Measurements from ENCODE around the gene CIDEB. TPM values are rescaled to one million over a fixed set of nuclear protein-coding genes. Genes with fewer than 3 reads are reported as not detected.
A peak's percentile ranks its signal among the peaks of the same experiment; 100 is the strongest.

Gene CIDEB
- total RNA-seq, 6 donors from 2014 or later = 9.4 to 14.8 (median 12.8) TPM

DNA sequence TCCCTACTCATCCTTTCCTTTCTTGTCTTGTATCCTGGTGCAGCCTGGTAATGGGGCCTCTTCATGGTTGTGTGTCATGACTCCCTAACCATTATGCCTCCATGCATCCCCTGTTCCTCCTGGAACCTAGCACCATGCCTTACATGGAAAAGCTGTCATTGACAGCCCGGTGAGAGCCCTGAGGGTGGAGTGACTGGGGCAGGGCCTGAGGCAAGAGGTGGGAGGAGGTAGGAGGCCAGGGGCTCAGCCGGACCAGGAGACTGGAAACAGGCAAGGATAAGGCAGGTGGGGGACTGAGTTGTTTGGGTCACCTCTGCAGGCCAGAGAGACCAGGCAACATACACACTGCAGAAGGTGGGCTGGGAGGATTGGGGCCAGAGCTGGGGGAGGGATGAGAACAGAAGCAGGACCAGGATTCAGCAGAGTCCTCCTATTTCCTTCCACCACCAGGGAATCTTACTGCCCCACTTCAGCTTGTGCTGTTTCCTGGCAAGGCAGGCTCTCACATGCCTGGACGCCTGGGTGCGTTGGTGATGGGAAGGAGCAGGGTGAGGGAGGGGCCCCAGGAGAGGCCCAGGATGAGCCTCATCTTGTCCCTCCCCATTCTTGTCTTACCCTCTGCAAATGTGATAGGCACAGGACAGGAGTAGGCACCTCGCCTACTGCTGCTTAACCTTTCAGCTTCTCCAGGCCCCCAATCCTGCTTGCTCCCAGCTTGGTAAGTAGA, 1.9 kb upstream of the CIDEB start, which contains the start of gene LTB4R2:
TSS of gene LTB4R2 (plus strand) at position 603 of the 727 bp plus-strand sequence. CDS start 525 bp downstream, outside the sequence.
- no peaks in the 10 kb centered on the region for H3K27me3 ChIP-seq
- TF ChIP-seq, protein P1, sequence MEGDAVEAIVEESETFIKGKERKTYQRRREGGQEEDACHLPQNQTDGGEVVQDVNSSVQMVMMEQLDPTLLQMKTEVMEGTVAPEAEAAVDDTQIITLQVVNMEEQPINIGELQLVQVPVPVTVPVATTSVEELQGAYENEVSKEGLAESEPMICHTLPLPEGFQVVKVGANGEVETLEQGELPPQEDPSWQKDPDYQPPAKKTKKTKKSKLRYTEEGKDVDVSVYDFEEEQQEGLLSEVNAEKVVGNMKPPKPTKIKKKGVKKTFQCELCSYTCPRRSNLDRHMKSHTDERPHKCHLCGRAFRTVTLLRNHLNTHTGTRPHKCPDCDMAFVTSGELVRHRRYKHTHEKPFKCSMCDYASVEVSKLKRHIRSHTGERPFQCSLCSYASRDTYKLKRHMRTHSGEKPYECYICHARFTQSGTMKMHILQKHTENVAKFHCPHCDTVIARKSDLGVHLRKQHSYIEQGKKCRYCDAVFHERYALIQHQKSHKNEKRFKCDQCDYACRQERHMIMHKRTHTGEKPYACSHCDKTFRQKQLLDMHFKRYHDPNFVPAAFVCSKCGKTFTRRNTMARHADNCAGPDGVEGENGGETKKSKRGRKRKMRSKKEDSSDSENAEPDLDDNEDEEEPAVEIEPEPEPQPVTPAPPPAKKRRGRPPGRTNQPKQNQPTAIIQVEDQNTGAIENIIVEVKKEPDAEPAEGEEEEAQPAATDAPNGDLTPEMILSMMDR (IDR thresholded peaks at IDR 0.05) = no peak
- TF ChIP-seq POLR2A (IDR thresholded peaks at IDR 0.05) (no peak), POLR2AphosphoS5 (IDR thresholded peaks at IDR 0.05) (no peak), EP300 (IDR thresholded peaks at IDR 0.05) (no peak)
- no peaks in the 10 kb centered on the region for H3K9me3 ChIP-seq
- no peak for ATAC-seq (ENCODE audit: low FRiP score in 2 of 2)
- H3K27ac ChIP-seq = peak within 1 kb of the TSS; percentile 79 to 93 (median 91)
- peak within 1 kb of the TSS; percentile 29 to 58 (median 51) for H3K4me3 ChIP-seq
- H3K4me1 ChIP-seq = peaks cover 56 to 71% (median 65%) of the 10 kb centered on the region in 4 donors
- 66 to 84% methylated on average over 5 of the region's 5 CpGs for WGBS, 2 donors
- no peak for DNase-seq
- H3K36me3 ChIP-seq = peaks cover 10 to 35% (median 27%) of the 10 kb centered on the region in 4 donors

DNA sequence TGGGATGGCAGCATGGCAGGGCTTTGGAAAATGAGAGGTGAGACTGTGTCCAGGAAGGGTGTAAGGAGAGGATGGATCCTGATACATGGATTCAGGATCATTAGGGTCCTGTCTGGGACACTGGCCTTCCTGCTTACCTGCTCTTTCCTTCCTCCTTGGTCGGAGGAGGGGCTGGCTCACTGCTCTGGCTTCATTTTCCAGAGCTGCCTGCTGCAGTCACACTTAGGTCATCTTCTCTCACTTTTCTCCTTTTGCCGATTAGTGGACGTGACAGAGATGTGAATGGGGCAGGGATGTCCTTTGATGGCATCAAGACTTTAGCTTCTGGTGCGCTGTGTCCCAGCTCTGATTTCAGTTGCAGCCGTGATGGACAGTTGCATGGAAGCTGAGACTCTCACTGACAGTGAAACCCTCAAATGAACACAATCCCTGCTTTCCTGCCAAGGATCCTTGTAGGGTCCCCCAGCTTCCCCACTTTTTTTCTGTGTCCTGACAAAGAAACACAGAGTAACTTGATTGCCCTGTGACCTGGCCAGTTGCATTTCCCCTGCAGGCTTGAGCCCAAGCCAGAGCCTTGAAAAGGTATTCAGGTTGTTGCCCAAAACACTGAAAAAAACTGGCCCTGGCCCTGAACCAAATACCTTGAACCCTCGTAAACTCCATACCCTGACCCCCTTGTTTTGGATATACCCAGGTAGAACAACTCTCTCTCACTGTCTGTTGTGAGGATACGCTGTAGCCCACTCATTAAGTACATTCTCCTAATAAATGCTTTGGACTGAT, 756 bp upstream of the CIDEB start:
- H3K4me3 ChIP-seq = no peak overlapping the region
- H3K9me3 ChIP-seq = no peaks in the 10 kb centered on the region
- no peak for DNase-seq
- H3K27ac ChIP-seq = peak overlapping the region in 1 of 4 donors; percentile 40
- TF ChIP-seq POLR2A (IDR thresholded peaks at IDR 0.05) = no peak
- TF ChIP-seq, protein P1 (IDR thresholded peaks at IDR 0.05) = peak in 1 of 6 experiments; percentile 67
- peaks cover 16 to 46% (median 39%) of the 10 kb centered on the region in 4 donors for H3K36me3 ChIP-seq
- no peak for ATAC-seq (ENCODE audit: low FRiP score in 2 of 2)
- 81 to 86% methylated on average over 7 of the region's 7 CpGs for whole genome bisulfite sequencing, 2 donors
- H3K27me3 ChIP-seq = no peaks in the 10 kb centered on the region
- H3K4me1 ChIP-seq = peaks cover 45 to 59% (median 54%) of the 10 kb centered on the region in 4 donors

DNA sequence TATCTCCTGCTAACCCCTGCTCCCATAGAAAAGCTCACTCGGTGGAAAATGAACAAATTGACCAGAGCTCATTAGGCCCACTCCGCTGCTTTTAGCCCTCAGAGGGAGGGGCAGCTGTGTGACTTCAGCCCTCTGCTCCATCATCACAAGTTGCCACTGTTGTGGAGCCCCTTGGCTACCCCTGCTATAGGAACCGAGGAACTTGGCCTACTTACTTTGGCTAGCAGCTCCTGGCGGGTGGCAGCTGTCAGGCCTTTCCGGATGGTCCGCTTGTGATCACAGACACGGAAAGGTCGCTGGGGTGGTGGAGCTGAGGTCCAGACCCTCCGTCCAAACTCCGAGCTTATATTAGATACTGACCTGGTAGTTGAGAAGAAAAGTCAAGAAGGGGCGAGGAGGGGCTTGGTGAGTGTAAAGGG, 612 bp downstream of the CIDEB start:
- H3K4me1 ChIP-seq = peaks cover 33 to 45% (median 42%) of the 10 kb centered on the region in 4 donors
- no peak overlapping the region for H3K27ac ChIP-seq
- no peak overlapping the region for H3K4me3 ChIP-seq
- H3K9me3 ChIP-seq = no peaks in the 10 kb centered on the region
- TF ChIP-seq EP300 (IDR thresholded peaks at IDR 0.05) (no peak), POLR2A (IDR thresholded peaks at IDR 0.05) (no peak), POLR2AphosphoS5 (IDR thresholded peaks at IDR 0.05) (no peak)
- TF ChIP-seq, protein P1 (IDR thresholded peaks at IDR 0.05) = no peak
- DNase-seq = no peak
- ATAC-seq (ENCODE audit: low FRiP score in 2 of 2) = no peak
- H3K27me3 ChIP-seq = no peaks in the 10 kb centered on the region
- peaks cover 23 to 60% (median 52%) of the 10 kb centered on the region in 4 donors for H3K36me3 ChIP-seq
- 79 to 86% methylated on average over 11 of the region's 11 CpGs for WGBS, 2 donors

DNA sequence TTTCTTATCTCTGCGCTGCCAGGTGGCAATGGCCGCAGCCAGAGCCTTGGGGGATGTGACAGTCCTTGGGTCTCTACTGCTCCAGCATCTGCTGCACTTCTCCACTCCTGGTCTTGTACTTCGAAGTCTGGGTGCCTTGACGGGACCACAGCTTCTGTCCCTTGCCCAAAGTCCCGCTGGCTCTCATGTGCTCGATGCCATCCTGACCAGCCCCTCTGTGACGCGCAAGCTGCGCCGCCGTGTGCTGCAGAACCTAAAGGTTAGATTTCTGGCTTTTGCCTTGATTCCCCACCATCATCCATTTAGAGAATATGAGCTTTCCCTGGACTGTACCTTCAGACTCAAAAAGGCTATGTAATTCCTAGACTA, 3.8 kb downstream of the CIDEB start:
- Histone ChIP-seq H3K4me1 (peaks cover 21 to 36% (median 23%) of the 10 kb centered on the region in 4 donors), H3K27me3 (no peaks in the 10 kb centered on the region), H3K9me3 (no peaks in the 10 kb centered on the region), H3K36me3 (peaks cover 26 to 69% (median 58%) of the 10 kb centered on the region in 4 donors), H3K27ac (no peak overlapping the region), H3K4me3 (no peak overlapping the region)
- no peak for ATAC-seq (ENCODE audit: low FRiP score in 2 of 2)
- no peak for DNase-seq
- WGBS, 2 donors = 95 to 99% methylated on average over 11 of the region's 11 CpGs
- TF ChIP-seq EP300 (IDR thresholded peaks at IDR 0.05) (no peak), POLR2AphosphoS5 (IDR thresholded peaks at IDR 0.05) (no peak), POLR2A (IDR thresholded peaks at IDR 0.05) (no peak)
- TF ChIP-seq, protein P1 (IDR thresholded peaks at IDR 0.05) = no peak
